SU-DHL-6 (cell line): ENCODE results near the gene AP5Z1.

Experiments
- H2AFZ ChIP-seq: fragments of 200-600 bp; sonication (generic); 2 replicates; pipeline ENCODE4 v1.6.1; 2014; ENCODE audit warnings: low read depth, mild to moderate bottlenecking, moderate library complexity, mixed read lengths, antibody characterized with exemption, low read length; ENCODE audit not compliant: severe bottlenecking
- H3F3A ChIP-seq: fragments of 200-600 bp; shearing (Covaris generic); 2 replicates; pipeline ENCODE4 v1.6.0; 2016; ENCODE audit warnings: antibody characterized with exemption, mild to moderate bottlenecking; ENCODE audit not compliant: insufficient read depth
- H3K27ac ChIP-seq: fragments of 200-600 bp; sonication (generic); 2 replicates; pipeline ENCODE4 v1.5.1; 2016; ENCODE audit warnings: low read depth, mild to moderate bottlenecking, low read length, moderate library complexity, mixed read lengths
- H3K27me3 ChIP-seq: fragments of 200-600 bp; sonication (generic), shearing (Covaris generic); 2 replicates; pipeline ENCODE4 v1.6.0; 2014; ENCODE audit warnings: mild to moderate bottlenecking, low read length
- H3K36me3 ChIP-seq: fragments of 200-600 bp; sonication (generic); 2 replicates; pipeline ENCODE4 v1.6.1; 2014; ENCODE audit warnings: mild to moderate bottlenecking, low read length, mixed read lengths
- H3K4me2 ChIP-seq: fragments of 300-600, 200-600 bp; shearing (Covaris generic), sonication (generic); 2 replicates; pipeline ENCODE4 v1.6.0; 2014; ENCODE audit warnings: low read length, low read depth, mild to moderate bottlenecking; ENCODE audit not compliant: poor library complexity, severe bottlenecking
- H3K4me3 ChIP-seq: fragments of 200-600 bp; sonication (generic); 2 replicates; pipeline ENCODE4 v1.5.1; 2014; ENCODE audit warnings: antibody characterized with exemption, low read length, mild to moderate bottlenecking, mixed read lengths; ENCODE audit not compliant: insufficient read depth, poor library complexity, severe bottlenecking
- H3K79me2 ChIP-seq: fragments of 200-600 bp; sonication (generic); 2 replicates; pipeline ENCODE4 v1.6.1; 2014; ENCODE audit warnings: mild to moderate bottlenecking, low read length, moderate library complexity; ENCODE audit not compliant: insufficient read depth
- H3K9ac ChIP-seq: fragments of 200-600 bp; sonication (generic); 2 replicates; pipeline ENCODE4 v1.7.0; 2014; ENCODE audit warnings: mild to moderate bottlenecking, low read length
- H3K9me2 ChIP-seq: fragments of 200-600 bp; sonication (generic); replicated peaks from 2 replicates; pipeline ENCODE4 v1.6.1; 2014; ENCODE audit warnings: low read length; ENCODE audit not compliant: insufficient read depth
- H3K9me3 ChIP-seq: fragments of 200-600 bp; sonication (generic); 2 replicates; pipeline ENCODE4 v1.6.1; 2014; ENCODE audit warnings: low read length, mixed read lengths; ENCODE audit not compliant: insufficient read depth
- H4K20me1 ChIP-seq: fragments of 200-600 bp; sonication (generic); 2 replicates; pipeline ENCODE4 v1.6.1; 2014; ENCODE audit warnings: low read depth, mild to moderate bottlenecking, antibody characterized with exemption, low read length, moderate library complexity, mixed read lengths
- CTCF ChIP-seq: fragments of 200-600 bp; sonication (generic); IDR thresholded peaks from one replicate; pipeline ENCODE4 v1.5.1; 2017; ENCODE audit warnings: antibody characterized with exemption, mild to moderate bottlenecking, low read length, moderate library complexity; ENCODE audit not compliant: insufficient read depth, poor library complexity, severe bottlenecking
- EZH2phosphoT487 ChIP-seq: fragments of 200-600 bp; sonication (generic), shearing (Covaris generic); conservative IDR thresholded peaks from 2 replicates; pipeline ENCODE4 v1.6.1; 2018; ENCODE audit warnings: mild to moderate bottlenecking, antibody characterized with exemption, low read length, moderate library complexity, mixed read lengths

The AP5Z1 gene

GRCh38 chr7:4837803-4838625 lies 62.6 kb downstream of the AP5Z1 start:
- Histone ChIP-seq H3F3A (no peaks in the 10 kb centered on the region), H3K4me2 (no peak overlapping the region), H3K27ac (no peak overlapping the region), H3K9me3 (no peaks in the 10 kb centered on the region), H3K4me3 (no peak overlapping the region), H3K79me2 (no peaks in the 10 kb centered on the region), H3K27me3 (no peaks in the 10 kb centered on the region), H4K20me1 (no peaks in the 10 kb centered on the region), H3K36me3 (no peaks in the 10 kb centered on the region), H3K9ac (no peak overlapping the region), H3K9me2 (no peaks in the 10 kb centered on the region), H2AFZ (no peak overlapping the region)
- TF ChIP-seq EZH2phosphoT487: no peak
- TF ChIP-seq CTCF: no peak

GRCh38 chr7:4838626-4839334 lies 63.4 kb downstream of the AP5Z1 start:
- H3K9me3 ChIP-seq: no peaks in the 10 kb centered on the region
- H3K9ac ChIP-seq: no peak overlapping the region
- no peaks in the 10 kb centered on the region for H3K9me2 ChIP-seq
- H3K4me3 ChIP-seq: no peak overlapping the region
- no peak overlapping the region for H3K27ac ChIP-seq
- no peak overlapping the region for H2AFZ ChIP-seq
- no peaks in the 10 kb centered on the region for H4K20me1 ChIP-seq
- H3K4me2 ChIP-seq: no peak overlapping the region
- no peaks in the 10 kb centered on the region for H3K79me2 ChIP-seq
- TF ChIP-seq CTCF (no peak), EZH2phosphoT487 (no peak)
- H3K36me3 ChIP-seq: no peaks in the 10 kb centered on the region
- no peaks in the 10 kb centered on the region for H3F3A ChIP-seq
- H3K27me3 ChIP-seq: no peaks in the 10 kb centered on the region

- H3K36me3 ChIP-seq: no peaks in the 10 kb centered on the region
- H3K4me2 ChIP-seq: no peak overlapping the region
- H3K27me3 ChIP-seq: no peaks in the 10 kb centered on the region
- no peak overlapping the region for H3K9ac ChIP-seq
- no peaks in the 10 kb centered on the region for H3K9me3 ChIP-seq
- no peaks in the 10 kb centered on the region for H3K9me2 ChIP-seq
- H3K27ac ChIP-seq: no peak overlapping the region
- no peaks in the 10 kb centered on the region for H4K20me1 ChIP-seq
- no peaks in the 10 kb centered on the region for H3K79me2 ChIP-seq
- no peak overlapping the region for H2AFZ ChIP-seq
- H3K4me3 ChIP-seq: no peak overlapping the region
- TF ChIP-seq EZH2phosphoT487 (no peak), CTCF (no peak)
- no peaks in the 10 kb centered on the region for H3F3A ChIP-seq
These were observed 64.7 kb downstream of the AP5Z1 start for GRCh38 chr7:4840079-4840501.
